Neural cell (in vitro differentiated cells): ENCODE data around the gene SYVN1. TPM values are rescaled to one million over a fixed set of nuclear protein-coding genes. Genes with fewer than 3 reads are reported as not detected.
A peak's percentile ranks its signal among the peaks of the same experiment; 100 is the strongest.

Experiments used
- H2AFZ ChIP-seq: fragments of 200-600, 300-800 bp; sonication (generic), shearing (Covaris generic); 2 replicates; pipeline ENCODE4 v1.6.0; 2014; ENCODE audit warnings: low read depth, mild to moderate bottlenecking, antibody characterized with exemption, low read length, moderate library complexity
- H3F3A ChIP-seq: fragments of 200-600 bp; shearing (Covaris generic); 2 replicates; pipeline ENCODE4 v1.6.1; 2016; ENCODE audit warnings: mild to moderate bottlenecking, moderate library complexity, mixed read lengths, antibody characterized with exemption, low read length; ENCODE audit not compliant: insufficient read depth, poor library complexity, severe bottlenecking
- H3K27ac ChIP-seq: fragments of 200-600, 300-800 bp; sonication (generic), shearing (Covaris generic); 2 replicates; pipeline ENCODE4 v1.5.1; 2014; ENCODE audit warnings: mild to moderate bottlenecking, low read length, moderate library complexity
- H3K27me3 ChIP-seq: fragments of 300-800, 200-600 bp; sonication (generic), shearing (Covaris generic); 2 replicates; pipeline ENCODE4 v1.6.0; 2014; ENCODE audit warnings: mild to moderate bottlenecking, low read depth, low read length, moderate library complexity; ENCODE audit not compliant: insufficient read depth
- H3K36me3 ChIP-seq: fragments of 300-800, 200-600 bp; sonication (generic), shearing (Covaris generic); 2 replicates; pipeline ENCODE4 v1.5.1; 2014; ENCODE audit warnings: mild to moderate bottlenecking, antibody characterized with exemption, low read length, moderate library complexity; ENCODE audit not compliant: insufficient read depth
- H3K4me2 ChIP-seq: fragments of 300-800, 200-600 bp; sonication (generic), shearing (Covaris generic); 2 replicates; pipeline ENCODE4 v1.6.0; 2014; ENCODE audit warnings: mild to moderate bottlenecking, low read length
- H3K4me3 ChIP-seq: fragments of 300-800, 200-600 bp; sonication (generic), shearing (Covaris generic); 2 replicates; pipeline ENCODE4 v1.5.1; 2014; ENCODE audit warnings: mild to moderate bottlenecking, low read length, moderate library complexity
- H3K79me2 ChIP-seq: fragments of 200-600 bp; shearing (Covaris generic); replicated peaks from 2 replicates; pipeline ENCODE4 v1.6.0; 2014; ENCODE audit warnings: mild to moderate bottlenecking, low read length, moderate library complexity; ENCODE audit not compliant: insufficient read depth
- H3K9ac ChIP-seq: fragments of 300-800, 200-600 bp; sonication (generic), shearing (Covaris generic); 2 replicates; pipeline ENCODE4 v1.6.1; 2016; ENCODE audit warnings: mild to moderate bottlenecking, low read length, mixed read lengths
- H3K9me2 ChIP-seq: fragments of 200-600 bp; shearing (Covaris generic); 2 replicates; pipeline ENCODE4 v1.6.1; 2016; ENCODE audit warnings: mild to moderate bottlenecking, low read length, mixed read lengths; ENCODE audit not compliant: insufficient read depth
- H3K9me3 ChIP-seq: fragments of 200-600, 300-800 bp; sonication (generic), shearing (Covaris generic); 2 replicates; pipeline ENCODE4 v1.6.1; 2016; ENCODE audit warnings: mild to moderate bottlenecking, mixed run types, low read length, moderate library complexity, mixed read lengths
- H4K20me1 ChIP-seq: fragments of 200-600 bp; shearing (Covaris generic); 2 replicates; pipeline ENCODE4 v1.6.1; 2016; ENCODE audit warnings: mild to moderate bottlenecking, mixed run types; ENCODE audit not compliant: insufficient read depth
- CTCF ChIP-seq: fragments of 450-650 bp; IDR thresholded peaks from 2 replicates; pipeline ENCODE4 v1.5.1; 2014; ENCODE audit warnings: antibody characterized with exemption, mild to moderate bottlenecking, moderate library complexity; ENCODE audit not compliant: poor library complexity, severe bottlenecking
- EP300 ChIP-seq: fragments of 450-650 bp; conservative IDR thresholded peaks from 2 replicates; pipeline ENCODE4 v1.6.1; 2014; ENCODE audit warnings: antibody characterized with exemption, mild to moderate bottlenecking, moderate library complexity; ENCODE audit not compliant: poor library complexity, severe bottlenecking
- EZH2 ChIP-seq: fragments of 200-600, 300-800 bp; shearing (Covaris generic), sonication (generic); IDR thresholded peaks from 2 replicates; pipeline ENCODE4 v1.6.1; 2014; ENCODE audit warnings: antibody characterized with exemption, low read length, borderline replicate concordance, mild to moderate bottlenecking; ENCODE audit not compliant: insufficient read depth, poor library complexity, severe bottlenecking
- MXI1 ChIP-seq: fragments of 450-650 bp; conservative IDR thresholded peaks from 2 replicates; pipeline ENCODE4 v1.6.1; 2014; ENCODE audit warnings: antibody characterized with exemption, mild to moderate bottlenecking; ENCODE audit not compliant: poor library complexity, severe bottlenecking
- POLR2AphosphoS5 ChIP-seq: IDR thresholded peaks from 2 replicates; pipeline ENCODE4 v1.6.1; 2012
- RAD21 ChIP-seq: fragments of 450-650 bp; conservative IDR thresholded peaks from 2 replicates; pipeline ENCODE4 v1.6.1; 2014; ENCODE audit warnings: antibody characterized with exemption, mild to moderate bottlenecking, moderate library complexity
- REST ChIP-seq: IDR thresholded peaks from 2 replicates; pipeline ENCODE4 v1.6.1; 2012; ENCODE audit warnings: borderline replicate concordance
- SMC3 ChIP-seq: fragments of 450-650 bp; conservative IDR thresholded peaks from 2 replicates; pipeline ENCODE4 v1.6.1; 2014; ENCODE audit warnings: antibody characterized with exemption, mild to moderate bottlenecking, moderate library complexity; ENCODE audit not compliant: poor library complexity
- TAF1 ChIP-seq: IDR thresholded peaks from 2 replicates; pipeline ENCODE4 v1.6.1; 2012; ENCODE audit warnings: low read depth
- polyA plus RNA-seq: library from polyadenylated mRNA; depleted of rRNA; stranded (reverse); fragments of >200 nt; gene quantifications from 2 replicates; pipeline ENCODE4 v1.2.3, GENCODE V29; 2014

Gene SYVN1
- polyA plus RNA-seq, 1 donor from 2014 or later, result 12.8 TPM

DNA sequence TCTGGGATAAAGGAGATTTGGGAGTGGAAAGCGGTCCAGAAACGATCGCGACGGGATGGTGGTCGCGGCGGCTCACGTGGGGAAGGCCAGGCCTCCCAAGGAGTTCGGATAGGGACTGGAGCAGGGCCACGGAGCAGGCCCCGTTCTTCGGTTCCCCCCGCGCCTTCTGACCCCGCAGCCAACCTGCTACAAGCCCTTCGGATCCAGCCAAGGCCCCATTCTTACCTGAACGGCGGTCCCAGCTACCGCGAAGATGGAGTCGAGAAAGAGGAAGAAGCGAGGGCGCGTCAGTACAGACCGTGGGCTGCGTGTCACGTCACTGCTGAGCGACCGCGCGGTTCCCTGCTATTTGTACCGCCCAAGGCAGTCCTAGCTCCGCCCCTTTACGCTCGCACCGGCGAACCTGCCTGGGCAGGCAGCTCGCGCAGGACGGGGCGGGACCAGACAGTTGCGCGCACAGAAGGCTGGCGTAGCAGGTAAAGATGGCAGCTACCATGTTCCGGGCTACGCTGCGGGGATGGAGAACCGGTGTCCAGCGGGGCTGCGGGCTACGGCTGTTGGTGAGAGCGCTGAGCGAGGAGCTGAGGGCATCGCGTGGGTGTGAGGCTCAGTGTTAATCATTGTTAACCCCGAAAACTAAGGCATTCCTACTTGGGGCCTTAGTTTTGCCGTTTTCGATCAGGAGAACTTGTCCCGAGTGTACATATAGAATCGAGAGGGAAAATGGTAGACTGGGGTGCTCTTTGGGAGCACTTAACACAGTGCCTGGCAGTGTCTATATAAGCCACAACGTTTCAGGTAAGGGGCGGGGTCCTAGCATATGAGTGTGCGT, 12.2 kb downstream of the SYVN1 start, which contains the start of the genes FAU and MRPL49:
Gene FAU (minus strand): TSS at position 270 of the 832 bp plus-strand sequence. CDS start 321 bp downstream, outside the sequence.
Gene MRPL49 (plus strand): TSS at position 457 of the 832 bp plus-strand sequence. CDS start 26 bp downstream, at position 483.
- H3K36me3 ChIP-seq, result peaks cover 10% of the 10 kb centered on the region
- H3K9ac ChIP-seq, result peak within 1 kb of the TSS; percentile 97
- H3K4me2 ChIP-seq, result peak within 1 kb of the TSS; percentile 98

More for the DNA sequence above, 12.2 kb downstream of the SYVN1 start, which contains the start of the genes FAU and MRPL49:
- Histone ChIP-seq H3F3A (no peaks in the 10 kb centered on the region), H4K20me1 (no peaks in the 10 kb centered on the region), H3K9me3 (no peaks in the 10 kb centered on the region), H3K79me2 (peaks cover 31% of the 10 kb centered on the region), H3K4me3 (peak within 1 kb of the TSS; percentile 73), H3K9me2 (no peaks in the 10 kb centered on the region), H3K27me3 (no peaks in the 10 kb centered on the region), H3K27ac (peak within 1 kb of the TSS; percentile 91), H2AFZ (peak within 1 kb of the TSS; percentile 47)
- TF ChIP-seq TAF1 (peak; percentile 88), RAD21 (no peak), REST (peak; percentile 86), CTCF (no peak), EP300 (peak; percentile 54), SMC3 (peak; percentile 32), MXI1 (peak; percentile 93), EZH2 (no peak), POLR2AphosphoS5 (peak; percentile 96)
